B cell (primary cell): Measurements from ENCODE around the gene MAP4K4. TPM values are rescaled to one million over a fixed set of nuclear protein-coding genes. Genes with fewer than 3 reads are reported as not detected.
A peak's percentile ranks its signal among the peaks of the same experiment; 100 is the strongest.

Experiments
- ATAC-seq: fragments of 200-7000 bp; cut with Tn5 transposase; one replicate; pipeline ENCODE4 v1.10.0; 2021; ENCODE audit warnings: low read depth, mild to moderate bottlenecking, moderate number of reproducible peaks, moderate library complexity
- CTCF ChIA-PET: fragments of 350-600 bp; sonication (Branson Sonifier 250); formaldehyde crosslinking; loops from one replicate; lab custom pipeline; 2021; ENCODE audit warnings: antibody characterized with exemption, inconsistent platforms; lab: Charles Lee
- POLR2A ChIA-PET: fragments of 350-600 bp; sonication (Branson Sonifier 250); formaldehyde crosslinking; loops from one replicate; lab custom pipeline; 2021; ENCODE audit warnings: antibody characterized with exemption; lab: Charles Lee
- DNase-seq: peaks from one replicate; pipeline ENCODE4 v3.0.0; 2013
- H2AFZ ChIP-seq: 2 replicates; pipeline ENCODE4 v1.6.1; 2012; ENCODE audit warnings: mild to moderate bottlenecking, low read depth, low read length; ENCODE audit not compliant: insufficient read depth, poor library complexity, severe bottlenecking
- H3K27ac ChIP-seq, 2 donors: 1 replicate in 1 of 2; 2 replicates in 1 of 2; pipeline ENCODE4 v1.5.1; 2012 to 2013; ENCODE audit warnings: low read length in 2 of 2, mild to moderate bottlenecking in 2 of 2, moderate library complexity in 1 of 2
- H3K27me3 ChIP-seq, 4 experiments: fragments of 200-600 bp in 1 of 4; sonication (generic) in 1 of 4; replicated peaks in 1 of 4; 1 replicate in 2 of 4; 2 replicates in 2 of 4; pipeline versions ENCODE4 v1.6.1 to v1.7.0; 2013 to 2016; ENCODE audit warnings: low read length in 3 of 4, mild to moderate bottlenecking in 2 of 4, mixed read lengths in 1 of 4, moderate library complexity in 1 of 4; ENCODE audit not compliant: insufficient read depth in 4 of 4, control insufficient read depth in 3 of 4; ENCODE audit errors: control extremely low read depth in 1 of 4
- H3K36me3 ChIP-seq, 2 experiments: replicated peaks in 1 of 2; 1 replicate in 1 of 2; 2 replicates in 1 of 2; pipeline versions ENCODE4 v1.6.1 to v1.7.1; 2013; ENCODE audit warnings: low read length in 1 of 2; ENCODE audit not compliant: insufficient read depth in 2 of 2, control insufficient read depth in 1 of 2; ENCODE audit errors: control extremely low read depth in 1 of 2, extremely low read depth in 1 of 2
- H3K4me1 ChIP-seq, 2 donors: fragments of 200-600 bp in 1 of 2; sonication (generic) in 1 of 2; 1 replicate in 1 of 2; 2 replicates in 1 of 2; pipeline versions ENCODE4 v1.5.1 to v1.6.1; 2013 to 2017; ENCODE audit warnings: low read length in 2 of 2; ENCODE audit not compliant: control insufficient read depth in 2 of 2, insufficient read depth in 2 of 2
- H3K4me2 ChIP-seq: replicated peaks from 2 replicates; pipeline ENCODE3; 2012; ENCODE audit warnings: mild to moderate bottlenecking, low read depth, low read length; ENCODE audit not compliant: poor library complexity, severe bottlenecking
- H3K4me3 ChIP-seq, 5 experiments: fragments of 200-600 bp in 1 of 5; sonication (generic) in 1 of 5; 1 replicate in 3 of 5; 2 replicates in 2 of 5; pipeline versions ENCODE4 v1.5.1 to v1.7.0; 2011 to 2016; ENCODE audit warnings: low read length in 4 of 5, mild to moderate bottlenecking in 4 of 5, low read depth in 2 of 5, control low read depth in 1 of 5, moderate library complexity in 1 of 5; ENCODE audit not compliant: insufficient read depth in 1 of 5; ENCODE audit errors: control extremely low read depth in 1 of 5, extremely low read depth in 1 of 5
- H3K79me2 ChIP-seq: fragments of 200-600 bp; sonication (generic); one replicate; pipeline ENCODE4 v1.6.0; 2016; ENCODE audit warnings: low read length; ENCODE audit not compliant: control insufficient read depth, insufficient read depth
- H3K9ac ChIP-seq: fragments of 200-600 bp; sonication (generic); 2 replicates; pipeline ENCODE4 v1.6.1; 2017; ENCODE audit warnings: mild to moderate bottlenecking, low read length, moderate library complexity
- H3K9me3 ChIP-seq, 3 donors: one replicate each; pipeline versions ENCODE4 v1.6.1 to v1.7.1; 2013; ENCODE audit warnings: low read length in 2 of 3; ENCODE audit not compliant: control insufficient read depth in 2 of 3, insufficient read depth in 1 of 3; ENCODE audit errors: control extremely low read depth in 1 of 3
- H4K20me1 ChIP-seq: 2 replicates; pipeline ENCODE4 v1.6.0; 2012; ENCODE audit warnings: mild to moderate bottlenecking, low read length; ENCODE audit not compliant: insufficient read depth, control insufficient read depth, poor library complexity, severe bottlenecking
- H3K27ac Mint-ChIP-seq: one replicate; pipeline ENCODE4 v1.8.0; 2021; ENCODE audit warnings: mixed read lengths
- H3K27me3 Mint-ChIP-seq: one replicate; pipeline ENCODE4 v1.8.0; 2021; ENCODE audit warnings: mixed read lengths
- H3K4me1 Mint-ChIP-seq: one replicate; pipeline ENCODE4 v1.8.0; 2021; ENCODE audit warnings: mixed read lengths
- H3K4me3 Mint-ChIP-seq: one replicate; pipeline ENCODE4 v1.8.0; 2021; ENCODE audit warnings: mixed read lengths
- H3K9me3 Mint-ChIP-seq: one replicate; pipeline ENCODE4 v1.8.0; 2022; ENCODE audit warnings: mixed read lengths; ENCODE audit not compliant: insufficient read depth
- CTCF ChIP-seq: fragments of 200-600 bp; IDR thresholded peaks from one replicate; pipeline ENCODE4 v1.8.0; 2022; ENCODE audit warnings: antibody characterized with exemption, mild to moderate bottlenecking
- EZH2 ChIP-seq: IDR thresholded peaks from 2 replicates; pipeline ENCODE4 v1.6.1; 2012; ENCODE audit warnings: borderline replicate concordance, low read depth, mild to moderate bottlenecking, moderate library complexity, low read length; ENCODE audit not compliant: insufficient read depth, poor library complexity, severe bottlenecking
- WGBS: methylation state at CpG from one replicate; pipeline ENCODE4 v1.1.5; 2013; ENCODE audit warnings: missing lambda C conversion rate; ENCODE audit not compliant: insufficient coverage; 5-methylcytosine and 5-hydroxymethylcytosine counted together
- intact Hi-C: fragments of 100-400 bp; cut with micrococcal nuclease; formaldehyde crosslinking; loops from one replicate; pipeline ENCODE4 v1.10.0; 2022
- polyA plus RNA-seq: library from polyadenylated mRNA; depleted of rRNA; stranded (reverse); fragments of >200 nt; gene quantifications from 2 replicates; pipeline ENCODE4 v1.2.3, GENCODE V29; 2012
- total RNA-seq, 2 donors: library from RNA; stranded (reverse); fragments of 120-200 nt in 1 of 2; gene quantifications; 1 replicate in 1 of 2; 2 replicates in 1 of 2; pipeline versions ENCODE4 v1.2.3 to v1.2.4, GENCODE V29; 2013 to 2022

The MAP4K4 gene
- total and polyA plus RNA-seq, 2 donors (not counting 1 experiment from before 2014, with no cell fraction given) = 54.8 to 280 TPM

GRCh38 chr2:101900375-101900774 is 202.9 kb downstream of the MAP4K4 start:
- Mint-ChIP-seq H3K4me1 (peaks cover 5% of the 10 kb centered on the region), H3K27me3 (no peaks in the 10 kb centered on the region), H3K27ac (no peak overlapping the region), H3K9me3 (no peaks in the 10 kb centered on the region), H3K4me3 (no peak overlapping the region)
- no peak for DNase-seq
- no peak overlapping the region for H3K4me3 ChIP-seq
- TF ChIP-seq CTCF (no peak), EZH2 (no peak)
- WGBS = 93% methylated on average over 3 of the region's 9 CpGs
- no peak overlapping the region for H3K27ac ChIP-seq
- intact Hi-C loops = no loop called here
- no peaks in the 10 kb centered on the region for H3K27me3 ChIP-seq
- H3K9ac ChIP-seq = no peak overlapping the region
- peaks cover 0 to 7% of the 10 kb centered on the region in 2 donors for H3K4me1 ChIP-seq
- H3K9me3 ChIP-seq = peaks cover 1 to 18% (median 12%) of the 10 kb centered on the region in 3 donors
- no peak overlapping the region for H2AFZ ChIP-seq
- H3K4me2 ChIP-seq = peak overlapping the region; percentile 26
- peak; percentile 28 for ATAC-seq
- H3K36me3 ChIP-seq = no peaks in the 10 kb centered on the region
- POLR2A ChIA-PET = no interaction called here
- H4K20me1 ChIP-seq = no peaks in the 10 kb centered on the region
- no peaks in the 10 kb centered on the region for H3K79me2 ChIP-seq
- CTCF ChIA-PET = no interaction called here

GRCh38 chr2:101901241-101901640 is 203.7 kb downstream of the MAP4K4 start:
- 82% methylated on average over 2 of the region's 2 CpGs for WGBS
- Histone ChIP-seq H3K4me3 (no peak overlapping the region), H3K9ac (no peak overlapping the region), H3K4me1 (peaks cover 0 to 7% of the 10 kb centered on the region in 2 donors), H3K27me3 (no peaks in the 10 kb centered on the region), H3K4me2 (no peak overlapping the region), H2AFZ (no peak overlapping the region), H3K27ac (no peak overlapping the region), H3K9me3 (peaks cover 1 to 27% (median 21%) of the 10 kb centered on the region in 3 donors), H4K20me1 (no peaks in the 10 kb centered on the region), H3K79me2 (no peaks in the 10 kb centered on the region), H3K36me3 (no peaks in the 10 kb centered on the region)
- Mint-ChIP-seq H3K4me3 (no peak overlapping the region), H3K27me3 (no peaks in the 10 kb centered on the region), H3K4me1 (peaks cover 5% of the 10 kb centered on the region), H3K27ac (no peak overlapping the region), H3K9me3 (peaks cover 6% of the 10 kb centered on the region)
- ChIA-PET CTCF (no interaction called here), POLR2A (no interaction called here)
- TF ChIP-seq EZH2 = no peak
- TF ChIP-seq CTCF = no peak
- DNase-seq = no peak
- ATAC-seq = no peak
- intact Hi-C loops = no loop called here
